ENCODE data around the gene ATP2C2. TPM values are rescaled to one million over a fixed set of nuclear protein-coding genes. Genes with fewer than 3 reads are reported as not detected.

The ATP2C2 gene
- total RNA-seq, 6 experiments from 2014 or later = 0.18 to 0.51 (median 0.32) TPM; not detected in 2

GRCh38 chr16:84460406-84461028 is 92.2 kb downstream of the ATP2C2 start:
- no peaks in the 10 kb centered on the region for H3K36me3 ChIP-seq
- DNase-seq = peak in 1 of 3 donors; percentile 36
- no peak overlapping the region for H3K27ac ChIP-seq

GRCh38 chr16:84461029-84461412 is 92.7 kb downstream of the ATP2C2 start:
- H3K36me3 ChIP-seq = no peaks in the 10 kb centered on the region
- ATAC-seq (peak; percentile 36 to 65 (median 50)), DNase-seq (peak in 1 of 3 donors; percentile 38)
- intact Hi-C loops (cut with DNase I) = no loop called here
- 52% methylated on average over 4 of the region's 8 CpGs for WGBS (ENCODE audit: insufficient coverage, low coverage, low lambda C conversion rate, missing lambda C conversion rate)
- H3K4me1 ChIP-seq = no peaks in the 10 kb centered on the region
- H3K27ac ChIP-seq = no peak overlapping the region
- H3K27me3 ChIP-seq = no peaks in the 10 kb centered on the region
- TF ChIP-seq CTCF (IDR thresholded peaks at IDR 0.05) = no peak
- TF ChIP-seq POLR2A (IDR thresholded peaks at IDR 0.05) = no peak
- H3K9me3 ChIP-seq = no peaks in the 10 kb centered on the region
- no peak overlapping the region for H3K4me3 ChIP-seq

More at GRCh38 chr16:84460406-84461028, 92.2 kb downstream of the ATP2C2 start:
- Histone ChIP-seq H3K9me3 (no peaks in the 10 kb centered on the region), H3K27me3 (no peaks in the 10 kb centered on the region), H3K4me1 (no peaks in the 10 kb centered on the region), H3K4me3 (no peak overlapping the region)
- TF ChIP-seq POLR2A (IDR thresholded peaks at IDR 0.05) = no peak
- no peak for TF ChIP-seq CTCF (IDR thresholded peaks at IDR 0.05)
- no peak for ATAC-seq
- intact Hi-C loops (cut with DNase I) = no loop called here
- 71% methylated on average over 11 of the region's 20 CpGs for WGBS (ENCODE audit: insufficient coverage, low coverage, low lambda C conversion rate, missing lambda C conversion rate)

- H3K4me3 ChIP-seq = no peak overlapping the region
- intact Hi-C loops (cut with DNase I) = no loop called here
- H3K36me3 ChIP-seq = no peaks in the 10 kb centered on the region
- DNase-seq = peak in 1 of 3 donors; percentile 41
- peak in 1 of 4 donors; percentile 7 for ATAC-seq
- TF ChIP-seq POLR2A (IDR thresholded peaks at IDR 0.05) (no peak), CTCF (IDR thresholded peaks at IDR 0.05) (no peak)
- H3K27ac ChIP-seq = no peak overlapping the region
- H3K27me3 ChIP-seq = no peaks in the 10 kb centered on the region
- H3K9me3 ChIP-seq = no peaks in the 10 kb centered on the region
- WGBS (ENCODE audit: insufficient coverage, low coverage, low lambda C conversion rate, missing lambda C conversion rate) = 87% methylated on average over 13 of the region's 30 CpGs
- H3K4me1 ChIP-seq = no peaks in the 10 kb centered on the region
These were observed 93.3 kb downstream of the ATP2C2 start for GRCh38 chr16:84461413-84462295.

- no peaks in the 10 kb centered on the region for H3K9me3 ChIP-seq
- H3K4me3 ChIP-seq = no peak overlapping the region
- DNase-seq (no peak), ATAC-seq (no peak)
- intact Hi-C loops (cut with DNase I) = no loop called here
- H3K27ac ChIP-seq = no peak overlapping the region
- 80% methylated on average over 7 of the region's 24 CpGs for WGBS (ENCODE audit: insufficient coverage, low coverage, low lambda C conversion rate, missing lambda C conversion rate)
- no peaks in the 10 kb centered on the region for H3K36me3 ChIP-seq
- no peaks in the 10 kb centered on the region for H3K4me1 ChIP-seq
- TF ChIP-seq CTCF (IDR thresholded peaks at IDR 0.05) = no peak
- no peak for TF ChIP-seq POLR2A (IDR thresholded peaks at IDR 0.05)
- no peaks in the 10 kb centered on the region for H3K27me3 ChIP-seq
These were observed 94.2 kb downstream of the ATP2C2 start for GRCh38 chr16:84462296-84463210.

All from right lobe of liver (tissue), 6 donors.